C4-2B (cell line): Measurements from ENCODE around the gene CMBL.
"Not testable (repeated sequence)": the region's sequence is repeated elsewhere in the genome, so short reads cannot be mapped to it uniquely, and the experiment has no call there.

ENCODE experiments used
- ZFX ChIP-seq: fragments of 450-650 bp; IDR thresholded peaks from 2 replicates; pipeline ENCODE4 v1.6.1; 2017
- TF ChIP-seq, protein P1 (sequence below): fragments of 450-650 bp; conservative IDR thresholded peaks from 2 replicates; pipeline ENCODE4 v1.5.1; 2017; ENCODE audit warnings: mild to moderate bottlenecking

DNA sequence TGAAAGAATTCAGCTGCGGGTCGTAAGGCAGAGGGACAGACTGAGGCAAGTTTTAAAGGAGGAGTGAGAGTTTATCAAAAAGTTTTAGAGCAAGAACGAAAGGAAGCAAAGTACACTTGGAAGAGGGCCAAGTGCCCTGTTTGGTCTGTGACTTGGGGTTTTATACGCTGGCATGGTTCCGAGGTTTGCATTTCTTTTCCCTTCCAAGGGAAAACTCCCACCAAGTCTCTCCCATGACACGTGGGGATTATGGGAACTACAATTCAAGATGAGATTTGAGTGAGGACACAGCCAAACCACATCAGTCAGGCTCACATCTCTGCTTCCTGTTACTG lies 34.9 kb downstream of the CMBL start:
- TF ChIP-seq, protein P1, sequence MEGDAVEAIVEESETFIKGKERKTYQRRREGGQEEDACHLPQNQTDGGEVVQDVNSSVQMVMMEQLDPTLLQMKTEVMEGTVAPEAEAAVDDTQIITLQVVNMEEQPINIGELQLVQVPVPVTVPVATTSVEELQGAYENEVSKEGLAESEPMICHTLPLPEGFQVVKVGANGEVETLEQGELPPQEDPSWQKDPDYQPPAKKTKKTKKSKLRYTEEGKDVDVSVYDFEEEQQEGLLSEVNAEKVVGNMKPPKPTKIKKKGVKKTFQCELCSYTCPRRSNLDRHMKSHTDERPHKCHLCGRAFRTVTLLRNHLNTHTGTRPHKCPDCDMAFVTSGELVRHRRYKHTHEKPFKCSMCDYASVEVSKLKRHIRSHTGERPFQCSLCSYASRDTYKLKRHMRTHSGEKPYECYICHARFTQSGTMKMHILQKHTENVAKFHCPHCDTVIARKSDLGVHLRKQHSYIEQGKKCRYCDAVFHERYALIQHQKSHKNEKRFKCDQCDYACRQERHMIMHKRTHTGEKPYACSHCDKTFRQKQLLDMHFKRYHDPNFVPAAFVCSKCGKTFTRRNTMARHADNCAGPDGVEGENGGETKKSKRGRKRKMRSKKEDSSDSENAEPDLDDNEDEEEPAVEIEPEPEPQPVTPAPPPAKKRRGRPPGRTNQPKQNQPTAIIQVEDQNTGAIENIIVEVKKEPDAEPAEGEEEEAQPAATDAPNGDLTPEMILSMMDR = not testable (repeated sequence)
- not testable (repeated sequence) for TF ChIP-seq ZFX
